GM18520 (cell line): ENCODE data around the gene PTTG1IP.

Experiments used
- ATAC-seq: cut with Tn5 transposase; IDR thresholded peaks from one replicate; pipeline ENCODE4 v1.9.1; 2021; ENCODE audit not compliant: unreplicated experiment

Gene PTTG1IP

DNA sequence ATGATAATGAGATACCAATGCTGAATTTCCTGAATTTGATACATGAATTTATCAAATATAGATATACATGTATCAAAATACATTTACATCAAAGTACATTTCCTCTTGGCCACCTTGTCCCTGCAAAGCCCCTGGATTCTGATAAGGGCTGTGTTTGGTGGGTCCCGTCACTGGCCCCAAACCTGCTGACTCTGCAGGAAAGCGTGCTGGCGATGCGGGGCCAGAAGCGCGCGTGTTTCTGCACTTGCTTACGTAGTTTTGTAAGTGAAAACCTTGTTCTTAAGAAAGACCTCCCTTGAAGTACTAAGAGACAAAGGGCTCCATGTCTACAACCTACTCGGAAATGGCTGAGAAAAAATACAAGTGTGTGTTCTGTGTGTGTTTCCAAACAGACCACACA is 36.2 kb upstream of the PTTG1IP start:
- ATAC-seq = no peak

GRCh38 chr21:44908908-44909307 is 35.4 kb upstream of the PTTG1IP start:
- ATAC-seq = no peak

DNA sequence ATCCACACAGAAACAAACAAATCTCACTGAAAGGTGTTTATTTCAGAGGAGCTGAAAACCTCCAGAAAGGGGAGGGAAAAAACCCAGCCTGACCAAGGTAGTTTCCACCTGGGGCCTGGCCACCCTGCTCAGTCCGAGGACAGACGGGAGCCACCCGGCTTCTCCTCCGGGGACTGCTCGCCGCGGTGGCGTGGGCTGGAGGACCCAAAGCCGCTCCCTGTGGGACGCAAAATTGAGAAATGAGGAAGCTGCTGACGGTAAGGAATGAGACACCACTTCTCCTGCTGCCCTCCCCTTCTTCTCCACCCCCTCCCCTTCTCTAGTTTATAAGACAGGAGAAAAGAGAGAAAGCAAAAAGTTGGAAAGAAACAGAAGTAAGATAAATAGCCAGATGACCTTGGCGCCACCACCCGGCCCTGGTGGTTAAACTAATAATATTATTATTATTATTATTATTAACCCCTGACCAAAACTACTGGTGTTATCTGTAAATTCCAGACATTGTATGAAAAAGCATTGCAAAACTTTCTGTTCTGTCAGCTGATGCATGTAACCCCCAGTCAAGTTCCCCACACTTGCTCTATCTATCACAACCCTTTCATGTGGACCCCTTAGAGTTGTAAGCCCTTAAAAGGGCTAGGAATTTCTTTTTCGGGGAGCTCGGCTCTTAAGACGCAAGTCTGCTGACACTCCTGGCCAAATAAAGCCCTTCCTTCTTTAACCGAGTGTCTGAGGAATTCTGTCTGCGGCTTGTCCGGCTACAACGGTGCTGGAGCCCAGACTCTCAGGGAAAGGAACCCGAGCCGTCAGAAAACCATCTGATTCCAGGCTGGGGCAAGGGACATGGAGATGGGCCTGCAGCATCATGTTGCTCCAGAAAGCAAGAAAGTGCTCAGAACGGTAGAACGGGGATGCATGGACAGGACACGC is 34.7 kb upstream of the PTTG1IP start:
- ATAC-seq = no peak

- ATAC-seq = no peak
Observed at GRCh38 chr21:44907225-44907965, 33.9 kb upstream of the PTTG1IP start.

GRCh38 chr21:44905728-44906090 is 32.2 kb upstream of the PTTG1IP start:
- no peak for ATAC-seq

GRCh38 chr21:44905016-44905727 is 31.7 kb upstream of the PTTG1IP start:
- no peak for ATAC-seq

DNA sequence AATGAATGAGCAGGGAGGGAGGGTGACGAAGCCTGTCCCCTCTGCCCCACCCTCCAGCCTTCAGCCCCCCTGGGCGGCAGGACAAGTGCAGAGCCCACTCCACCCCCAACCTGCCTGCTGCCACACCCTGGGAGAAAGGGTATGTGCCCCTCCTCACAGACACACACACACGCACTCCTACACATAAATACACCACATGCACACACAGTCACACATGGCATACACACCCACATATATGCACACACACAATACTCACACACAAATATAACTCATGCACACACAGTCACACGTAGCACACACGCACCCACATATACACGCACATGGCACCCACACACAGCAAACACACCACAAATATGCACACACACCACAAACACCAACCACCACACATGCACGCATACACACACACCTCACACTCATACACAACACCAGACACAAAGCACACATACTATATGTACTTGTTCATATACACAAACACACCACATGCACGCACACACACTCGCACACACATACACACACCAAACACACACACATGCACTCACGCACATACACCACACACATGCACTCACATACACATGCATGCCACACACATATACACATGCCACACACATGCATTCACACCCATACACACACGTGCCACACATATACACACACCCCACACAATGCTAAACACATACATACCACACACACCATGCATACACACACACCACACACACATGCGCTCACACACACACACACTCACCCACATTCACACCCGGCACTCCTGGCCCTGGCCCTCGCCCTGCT is 30.8 kb upstream of the PTTG1IP start:
- no peak for ATAC-seq

- ATAC-seq = no peak
Observed at GRCh38 chr21:44903689-44904088, 30.2 kb upstream of the PTTG1IP start.

GRCh38 chr21:44903050-44903685 is 29.7 kb upstream of the PTTG1IP start:
- no peak for ATAC-seq

- no peak for ATAC-seq
Observed at GRCh38 chr21:44902268-44903049, 29.0 kb upstream of the PTTG1IP start.

- ATAC-seq = no peak
Observed at GRCh38 chr21:44901391-44902074, 28.0 kb upstream of the PTTG1IP start.

- no peak for ATAC-seq
Observed at GRCh38 chr21:44900559-44901251, 27.2 kb upstream of the PTTG1IP start.

DNA sequence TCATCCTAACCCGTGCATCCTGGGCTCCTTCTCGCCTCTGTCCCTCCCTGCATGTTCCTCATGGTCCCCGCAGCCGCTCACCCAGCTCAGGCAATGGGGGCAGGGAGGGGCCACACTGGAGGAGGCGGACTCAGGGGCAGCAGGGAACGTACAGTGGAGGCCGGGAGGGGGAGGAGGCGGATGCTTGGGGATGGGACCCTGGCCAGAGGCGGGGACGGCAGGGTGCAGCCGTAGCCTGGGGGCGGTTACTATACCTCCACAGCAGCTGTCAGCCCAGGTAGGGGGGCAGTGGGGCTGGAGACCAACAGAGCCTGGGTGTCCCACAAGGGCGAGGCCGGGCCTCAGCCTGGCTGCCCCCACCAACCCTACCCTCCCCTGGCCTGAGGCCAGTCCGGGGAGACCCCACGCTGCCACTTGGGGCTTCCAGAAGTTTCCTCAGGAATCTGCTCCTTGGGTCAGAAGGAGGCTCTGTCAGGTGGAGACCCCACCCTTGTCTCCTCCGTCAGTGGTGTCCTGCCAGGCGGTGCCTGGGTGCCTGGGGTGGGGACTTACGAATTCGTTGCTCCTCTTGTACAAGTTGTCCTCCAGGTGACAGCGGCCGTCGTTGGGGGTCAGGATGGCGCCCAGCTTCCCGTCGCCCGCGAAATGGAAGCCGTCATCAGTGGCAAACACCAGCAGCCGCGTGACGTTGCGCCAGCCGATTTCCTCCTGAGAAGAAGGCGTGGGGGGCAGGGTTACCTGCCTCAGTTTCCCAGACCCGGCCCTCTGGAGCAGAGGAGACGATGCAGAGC is 26.5 kb upstream of the PTTG1IP start:
- ATAC-seq = no peak

GRCh38 chr21:44898851-44899767 is 25.6 kb upstream of the PTTG1IP start:
- no peak for ATAC-seq

DNA sequence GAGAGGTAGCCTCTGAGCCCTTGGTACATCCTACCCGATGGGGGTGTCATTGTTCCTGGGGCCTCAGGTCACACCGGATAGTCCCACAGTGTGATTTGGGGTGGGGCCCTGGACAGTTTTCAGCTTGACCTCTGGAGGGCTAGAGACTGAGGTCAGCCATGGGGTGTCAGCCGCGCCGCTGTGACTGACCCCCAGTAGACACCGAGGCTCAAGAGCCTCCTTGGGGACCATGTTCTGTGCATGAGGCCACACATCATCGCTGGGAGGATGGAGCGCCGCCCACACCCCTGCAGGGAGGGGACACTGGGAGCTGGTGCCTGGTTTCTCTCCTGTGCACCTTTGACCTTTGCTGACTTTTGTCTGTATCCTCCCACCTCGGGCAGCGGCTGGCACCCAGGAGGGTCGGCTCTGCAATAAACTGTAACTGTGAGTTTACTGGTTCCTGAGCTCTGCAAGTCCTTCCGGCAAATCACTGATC is 24.6 kb upstream of the PTTG1IP start:
- no peak for ATAC-seq

DNA sequence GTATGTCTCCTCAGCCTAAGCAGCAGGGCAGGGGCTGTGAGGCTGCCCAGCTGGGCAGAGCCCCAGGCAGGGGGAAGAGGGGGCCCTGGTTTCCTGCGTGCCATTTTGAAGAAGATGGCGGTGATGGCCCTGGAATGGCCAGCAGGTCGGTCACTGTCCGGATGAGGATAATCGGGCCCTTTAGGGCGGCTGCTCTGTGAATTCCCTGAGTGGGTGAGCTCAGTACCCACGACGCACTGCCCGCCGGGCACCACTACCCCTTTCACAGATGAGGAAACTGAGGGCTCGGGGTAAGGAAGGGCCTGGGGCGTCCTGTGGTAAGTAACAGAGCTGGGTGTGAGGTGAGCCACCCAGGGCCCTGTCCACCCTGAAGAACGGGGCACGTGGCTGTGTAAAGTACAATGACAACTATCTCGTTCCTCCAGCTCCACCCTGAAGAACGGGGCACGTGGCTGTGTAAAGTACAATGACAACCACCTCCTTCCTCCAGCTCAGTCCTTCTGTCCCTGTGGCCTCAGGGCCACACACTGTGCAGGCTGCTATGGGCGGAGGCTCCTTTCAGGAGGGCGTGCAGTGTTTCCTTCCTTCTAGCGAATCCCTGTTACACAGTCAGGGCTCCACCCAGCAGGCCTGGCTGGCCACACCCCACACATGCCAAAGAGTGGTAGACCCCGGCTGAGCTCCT is 24.0 kb upstream of the PTTG1IP start:
- no peak for ATAC-seq
